A549 (cell line): ENCODE data around the gene SLC17A2. TPM values are rescaled to one million over a fixed set of nuclear protein-coding genes. Genes with fewer than 3 reads are reported as not detected.
A peak's percentile ranks its signal among the peaks of the same experiment; 100 is the strongest.

Source experiments
- ATAC-seq, 2 experiments: fragments of 200-7000 bp in 1 of 2; fragments of >200 bp in 1 of 2; cut with Nextera tagmentation in 1 of 2; cut with Tn5 transposase in 1 of 2; 3 replicates each; pipeline versions ENCODE4 v1.8.0 to v1.9.1; 2018 to 2020; ENCODE audit warnings: mild to moderate bottlenecking in 1 of 2, moderate library complexity in 1 of 2
- CTCF ChIA-PET: fragments of 300-600 bp; sonication (Branson Sonifier 250); formaldehyde crosslinking; extraction: SDS; loops from one replicate; lab custom pipeline; 2021; ENCODE audit warnings: antibody characterized with exemption, inconsistent platforms; lab: Yijun Ruan, JAX
- POLR2A ChIA-PET: fragments of 350-600 bp; formaldehyde crosslinking; extraction: SDS; loops from one replicate; lab custom pipeline; 2021; ENCODE audit warnings: antibody characterized with exemption, inconsistent platforms; lab: Yijun Ruan, JAX
- DNase-seq, 2 experiments: peaks; one replicate each; pipeline versions ENCODE4 v3.0.0 to v3.0.0-alpha.2; 2011 to 2016; ENCODE audit warnings: low read depth in 1 of 2, low spot score in 1 of 2
- FAIRE-seq: peaks from 2 replicates; lab custom pipeline; 2011; peaks lifted over from hg19 to GRCh38; lab: Jason Lieb, UNC
- H3K27ac ChIP-seq, 2 experiments: fragments of >200 bp; sonication (Bioruptor Twin); formaldehyde crosslinking; 3 replicates each; pipeline ENCODE4 v1.5.1; 2016 to 2017
- H3K4me1 ChIP-seq: fragments of >200 bp; sonication (Bioruptor Twin); formaldehyde crosslinking; 3 replicates; pipeline ENCODE4 v1.6.1; 2016
- H3K4me2 ChIP-seq: fragments of >200 bp; sonication (Bioruptor Twin); formaldehyde crosslinking; 3 replicates; pipeline ENCODE4 v1.6.1; 2016
- H3K4me3 ChIP-seq: fragments of >200 bp; sonication (Bioruptor Twin); formaldehyde crosslinking; 3 replicates; pipeline ENCODE4 v1.5.1; 2016
- H3K9me3 ChIP-seq: fragments of >200 bp; sonication (Bioruptor Twin); formaldehyde crosslinking; 3 replicates; pipeline ENCODE4 v1.6.1; 2016
- CBX8 ChIP-seq: fragments of 200-600 bp; sonication (generic); IDR thresholded peaks from 2 replicates; pipeline ENCODE4 v1.6.1; 2016
- CTCF ChIP-seq: fragments of >200 bp; sonication (Bioruptor Twin); formaldehyde crosslinking; IDR thresholded peaks from 3 replicates; pipeline ENCODE4 v1.5.1; 2016
- EHF ChIP-seq: fragments of 250-450 bp; sonication (Bioruptor Pico); IDR thresholded peaks from 2 replicates; pipeline ENCODE4 v1.5.0; 2020; ENCODE audit warnings: mild to moderate bottlenecking
- EP300 ChIP-seq, 2 experiments: fragments of >200 bp; sonication (Bioruptor Twin); formaldehyde crosslinking; IDR thresholded peaks; 2 replicates in 1 of 2; 3 replicates in 1 of 2; pipeline ENCODE4 v1.6.1; 2016 to 2017
- FOSL2 ChIP-seq, 2 experiments: fragments of 450-650 bp in 1 of 2; fragments of >200 bp in 1 of 2; sonication (Bioruptor Twin) in 1 of 2; formaldehyde crosslinking; IDR thresholded peaks; 2 replicates each; pipeline versions ENCODE4 v1.5.0 to v1.6.1; 2016 to 2020; ENCODE audit warnings: mild to moderate bottlenecking in 1 of 2, moderate library complexity in 1 of 2
- FOXS1 ChIP-seq: fragments of 250-450 bp; sonication (Bioruptor Pico); IDR thresholded peaks from 2 replicates; pipeline ENCODE4 v1.5.0; 2020; ENCODE audit warnings: mild to moderate bottlenecking, moderate library complexity
- GATA3 ChIP-seq: IDR thresholded peaks from 2 replicates; pipeline ENCODE4 v1.6.1; 2012; ENCODE audit warnings: borderline replicate concordance
- HEYL ChIP-seq: fragments of 250-450 bp; sonication (Bioruptor Pico); IDR thresholded peaks from 2 replicates; pipeline ENCODE4 v1.8.0; 2021; ENCODE audit warnings: mild to moderate bottlenecking, moderate library complexity
- KDM5A ChIP-seq: fragments of 200-600 bp; sonication (generic); IDR thresholded peaks from 2 replicates; pipeline ENCODE4 v1.6.1; 2016; ENCODE audit warnings: antibody characterized with exemption, mild to moderate bottlenecking
- NR3C1 ChIP-seq: fragments of >200 bp; sonication (Bioruptor Twin); formaldehyde crosslinking; IDR thresholded peaks from 3 replicates; pipeline ENCODE4 v1.6.1; 2017
- PHF8 ChIP-seq: fragments of 200-600 bp; sonication (generic); IDR thresholded peaks from 2 replicates; pipeline ENCODE4 v1.6.1; 2016; ENCODE audit warnings: low read depth, mild to moderate bottlenecking, antibody characterized with exemption, moderate library complexity, borderline replicate concordance
- POLR2A ChIP-seq: IDR thresholded peaks from 2 replicates; pipeline ENCODE4 v1.6.1; 2012; ENCODE audit warnings: mild to moderate bottlenecking, low read length
- RAD21 ChIP-seq, 2 experiments: fragments of >200 bp in 1 of 2; sonication (Bioruptor Twin) in 1 of 2; formaldehyde crosslinking in 1 of 2; IDR thresholded peaks in 1 of 2; conservative IDR thresholded peaks in 1 of 2; 2 replicates in 1 of 2; 3 replicates in 1 of 2; pipeline ENCODE4 v1.6.1; 2012 to 2018; ENCODE audit warnings: inconsistent platforms in 1 of 2
- RNF2 ChIP-seq: fragments of 200-600 bp; sonication (generic); IDR thresholded peaks from 2 replicates; pipeline ENCODE4 v1.6.1; 2016; ENCODE audit warnings: low read depth, mild to moderate bottlenecking, antibody characterized with exemption, moderate library complexity, borderline replicate concordance
- SREBF2 ChIP-seq: fragments of 450-650 bp; IDR thresholded peaks from 2 replicates; pipeline ENCODE4 v1.6.1; 2014; ENCODE audit warnings: mild to moderate bottlenecking, moderate library complexity
- TFCP2L1 ChIP-seq: fragments of 250-450 bp; sonication (Bioruptor Pico); IDR thresholded peaks from 2 replicates; pipeline ENCODE4 v1.5.0; 2021; ENCODE audit warnings: mild to moderate bottlenecking
- ZNF302 ChIP-seq: fragments of 250-450 bp; sonication (Bioruptor Pico); IDR thresholded peaks from 2 replicates; pipeline ENCODE4 v1.9.0; 2021; ENCODE audit warnings: inconsistent platforms, mild to moderate bottlenecking, moderate library complexity
- ZSCAN20 ChIP-seq: fragments of 250-450 bp; sonication (Bioruptor Pico); IDR thresholded peaks from 2 replicates; pipeline ENCODE4 v1.8.0; 2022; ENCODE audit warnings: mild to moderate bottlenecking, moderate library complexity
- WGBS: methylation state at CpG from one replicate; pipeline ENCODE4 v1.1.6; 2017; ENCODE audit errors: missing lambda C conversion rate; 5-methylcytosine and 5-hydroxymethylcytosine counted together
- polyA plus RNA-seq, 4 experiments: library from polyadenylated mRNA; depleted of rRNA in 3 of 4; stranded (reverse); fragments of >200 nt; fragmentation: RNase III in 1 of 4; extraction: RNeasy Plus Mini Kit Qiagen cat#74134 plus additional on column Dnase treatment in 1 of 4; gene quantifications; 2 replicates in 3 of 4; 3 replicates in 1 of 4; pipeline ENCODE4 v1.2.3, GENCODE V29; 2011 to 2017
- TF ChIP-seq, protein P1 (sequence below): IDR thresholded peaks from 2 replicates; pipeline ENCODE4 v1.6.1; 2012
- TF ChIP-seq, protein P2 (sequence below): fragments of 200-600 bp; sonication (generic); IDR thresholded peaks from 2 replicates; pipeline ENCODE4 v1.6.1; 2016; ENCODE audit warnings: antibody characterized with exemption, mild to moderate bottlenecking, moderate library complexity

Gene SLC17A2
- polyA plus RNA-seq, 2 of the 4 experiments (the other 2 are of a cell fraction) = not detected

DNA sequence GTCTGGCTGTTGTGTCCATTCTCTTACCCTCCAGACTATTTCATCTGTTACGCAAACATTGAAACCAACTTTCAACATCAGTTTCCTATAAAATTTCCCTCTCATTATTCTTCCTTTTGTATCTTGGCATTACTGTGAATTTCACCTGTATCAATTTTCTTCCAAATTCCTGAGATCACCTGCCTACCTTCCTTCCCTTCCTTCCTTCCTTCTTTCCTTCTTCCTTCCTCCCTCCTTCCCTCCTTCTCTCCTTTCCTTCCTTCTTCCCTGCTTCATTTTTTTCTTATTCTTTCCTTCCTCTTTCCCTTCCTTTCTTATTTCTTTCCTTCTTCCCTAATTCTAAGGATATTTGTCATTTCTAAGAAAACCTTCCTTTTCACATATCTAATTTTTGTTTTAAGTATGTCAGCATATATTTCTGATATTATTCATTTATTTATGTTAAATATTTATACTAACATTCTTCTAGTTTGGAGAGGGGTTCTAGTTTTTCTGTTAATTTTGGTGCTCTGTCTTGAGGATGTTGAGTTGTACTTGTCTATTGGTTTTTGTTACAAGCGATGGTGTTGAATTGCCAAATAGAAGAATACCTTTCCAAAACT, 51.7 kb downstream of the SLC17A2 start:
- POLR2A ChIA-PET = no interaction called here
- FAIRE-seq = no peak
- peaks cover 45% of the 10 kb centered on the region for H3K4me1 ChIP-seq
- H3K9me3 ChIP-seq = no peaks in the 10 kb centered on the region
- WGBS = 90% methylated on average over 2 of the region's 2 CpGs
- H3K4me3 ChIP-seq = no peak overlapping the region
- TF ChIP-seq CBX8 (no peak), ZSCAN20 (CRISPR knock-in tag) (no peak), CTCF (no peak), TFCP2L1 (CRISPR knock-in tag) (no peak), SREBF2 (no peak), RAD21 (conservative IDR thresholded peaks at IDR 0.05 in 1 of 2, IDR thresholded peaks at IDR 0.05 in 1 of 2) (no peak), EP300 (IDR thresholded peaks at IDR 0.05) (no peak), FOSL2 (IDR thresholded peaks at IDR 0.05) (no peak), FOSL2 (CRISPR knock-in tag; IDR thresholded peaks at IDR 0.05) (no peak), KDM5A (no peak), ZNF302 (CRISPR knock-in tag) (no peak), EHF (no peak), RNF2 (no peak), POLR2A (no peak)
- TF ChIP-seq, protein P1, sequence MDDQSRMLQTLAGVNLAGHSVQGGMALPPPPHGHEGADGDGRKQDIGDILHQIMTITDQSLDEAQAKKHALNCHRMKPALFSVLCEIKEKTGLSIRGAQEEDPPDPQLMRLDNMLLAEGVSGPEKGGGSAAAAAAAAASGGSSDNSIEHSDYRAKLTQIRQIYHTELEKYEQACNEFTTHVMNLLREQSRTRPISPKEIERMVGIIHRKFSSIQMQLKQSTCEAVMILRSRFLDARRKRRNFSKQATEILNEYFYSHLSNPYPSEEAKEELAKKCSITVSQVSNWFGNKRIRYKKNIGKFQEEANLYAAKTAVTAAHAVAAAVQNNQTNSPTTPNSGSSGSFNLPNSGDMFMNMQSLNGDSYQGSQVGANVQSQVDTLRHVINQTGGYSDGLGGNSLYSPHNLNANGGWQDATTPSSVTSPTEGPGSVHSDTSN = no peak
- TF ChIP-seq, protein P2, sequence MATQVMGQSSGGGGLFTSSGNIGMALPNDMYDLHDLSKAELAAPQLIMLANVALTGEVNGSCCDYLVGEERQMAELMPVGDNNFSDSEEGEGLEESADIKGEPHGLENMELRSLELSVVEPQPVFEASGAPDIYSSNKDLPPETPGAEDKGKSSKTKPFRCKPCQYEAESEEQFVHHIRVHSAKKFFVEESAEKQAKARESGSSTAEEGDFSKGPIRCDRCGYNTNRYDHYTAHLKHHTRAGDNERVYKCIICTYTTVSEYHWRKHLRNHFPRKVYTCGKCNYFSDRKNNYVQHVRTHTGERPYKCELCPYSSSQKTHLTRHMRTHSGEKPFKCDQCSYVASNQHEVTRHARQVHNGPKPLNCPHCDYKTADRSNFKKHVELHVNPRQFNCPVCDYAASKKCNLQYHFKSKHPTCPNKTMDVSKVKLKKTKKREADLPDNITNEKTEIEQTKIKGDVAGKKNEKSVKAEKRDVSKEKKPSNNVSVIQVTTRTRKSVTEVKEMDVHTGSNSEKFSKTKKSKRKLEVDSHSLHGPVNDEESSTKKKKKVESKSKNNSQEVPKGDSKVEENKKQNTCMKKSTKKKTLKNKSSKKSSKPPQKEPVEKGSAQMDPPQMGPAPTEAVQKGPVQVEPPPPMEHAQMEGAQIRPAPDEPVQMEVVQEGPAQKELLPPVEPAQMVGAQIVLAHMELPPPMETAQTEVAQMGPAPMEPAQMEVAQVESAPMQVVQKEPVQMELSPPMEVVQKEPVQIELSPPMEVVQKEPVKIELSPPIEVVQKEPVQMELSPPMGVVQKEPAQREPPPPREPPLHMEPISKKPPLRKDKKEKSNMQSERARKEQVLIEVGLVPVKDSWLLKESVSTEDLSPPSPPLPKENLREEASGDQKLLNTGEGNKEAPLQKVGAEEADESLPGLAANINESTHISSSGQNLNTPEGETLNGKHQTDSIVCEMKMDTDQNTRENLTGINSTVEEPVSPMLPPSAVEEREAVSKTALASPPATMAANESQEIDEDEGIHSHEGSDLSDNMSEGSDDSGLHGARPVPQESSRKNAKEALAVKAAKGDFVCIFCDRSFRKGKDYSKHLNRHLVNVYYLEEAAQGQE = no peak
- no peak for DNase-seq
- ATAC-seq = no peak
- no peak overlapping the region for H3K4me2 ChIP-seq
- H3K27ac ChIP-seq = peak overlapping the region in 1 of 2 experiments; percentile 43; a peak in 3 of 6 replicates
- CTCF ChIA-PET = no interaction called here

- DNase-seq (no peak), ATAC-seq (no peak; a peak in 1 of 6 replicates), FAIRE-seq (no peak)
- peak overlapping the region; percentile 91 to 92 for H3K27ac ChIP-seq
- H3K9me3 ChIP-seq = no peaks in the 10 kb centered on the region
- peaks cover 43% of the 10 kb centered on the region for H3K4me1 ChIP-seq
- CTCF ChIA-PET = no interaction called here
- 46% methylated on average over 3 of the region's 3 CpGs for WGBS
- TF ChIP-seq NR3C1 (no peak), GATA3 (no peak), PHF8 (no peak), FOXS1 (no peak), HEYL (CRISPR knock-in tag) (no peak), RAD21 (conservative IDR thresholded peaks at IDR 0.05 in 1 of 2, IDR thresholded peaks at IDR 0.05 in 1 of 2) (no peak)
- peak overlapping the region; percentile 58 for H3K4me2 ChIP-seq
- H3K4me3 ChIP-seq = no peak overlapping the region
- POLR2A ChIA-PET = no interaction called here
Measured at GRCh38 chr6:25875926-25876602, 54.4 kb downstream of the SLC17A2 start.
